Tibial nerve (tissue), 4 donors: Measurements from ENCODE around the gene LRFN4.

ENCODE experiments used
- CTCF ChIP-seq, 5 experiments: fragments of 200-600 bp in 3 of 5; fragments of 450-650 bp in 2 of 5; sonication (generic) in 3 of 5; IDR thresholded peaks; one replicate each; pipeline ENCODE4 v1.5.1; 2016 to 2019; ENCODE audit warnings: antibody characterized with exemption in 5 of 5, mild to moderate bottlenecking in 3 of 5, moderate library complexity in 2 of 5
- EP300 ChIP-seq, 2 donors: sonication (generic); formaldehyde crosslinking; IDR thresholded peaks; one replicate each; pipeline ENCODE4 v1.6.1; 2017; ENCODE audit warnings: antibody characterized with exemption in 2 of 2, mild to moderate bottlenecking in 1 of 2

GRCh38 chr11:66861038-66861773 lies 4.3 kb downstream of the LRFN4 start:
- TF ChIP-seq CTCF (IDR thresholded peaks at IDR 0.05) (no peak), EP300 (IDR thresholded peaks at IDR 0.05) (no peak)
